Stimulated activated CD8-positive, alpha-beta memory T cell treated with anti-CD3 and anti-CD28 coated beads, Interleukin-15, amount 100 ng/mL, for 24 hours (primary cell): ENCODE results near the gene LDB2.

Source experiments
- DNase-seq: peaks from one replicate; pipeline ENCODE4 v3.0.0-alpha.2; 2020; ENCODE audit warnings: low read depth

The LDB2 gene

DNA sequence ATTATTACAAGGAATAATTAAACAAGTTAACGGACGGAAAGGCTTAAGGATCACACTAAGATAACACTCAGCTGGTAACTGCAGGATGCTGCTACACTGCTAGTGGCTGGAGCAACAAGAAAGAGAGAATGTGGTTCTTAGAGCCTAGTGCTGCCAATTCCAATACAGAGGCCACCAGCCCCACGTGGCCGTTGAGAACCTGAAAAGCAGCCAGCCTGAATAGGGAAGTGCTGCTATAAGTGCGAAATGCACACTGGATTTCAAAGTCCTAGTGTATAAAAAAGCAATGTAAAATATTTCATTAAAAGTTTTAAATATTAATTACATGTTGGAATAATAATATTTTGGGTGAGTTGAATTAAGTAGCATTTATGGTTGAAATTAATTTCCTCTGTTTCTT is 414.9 kb downstream of the LDB2 start:
- DNase-seq = no peak

DNA sequence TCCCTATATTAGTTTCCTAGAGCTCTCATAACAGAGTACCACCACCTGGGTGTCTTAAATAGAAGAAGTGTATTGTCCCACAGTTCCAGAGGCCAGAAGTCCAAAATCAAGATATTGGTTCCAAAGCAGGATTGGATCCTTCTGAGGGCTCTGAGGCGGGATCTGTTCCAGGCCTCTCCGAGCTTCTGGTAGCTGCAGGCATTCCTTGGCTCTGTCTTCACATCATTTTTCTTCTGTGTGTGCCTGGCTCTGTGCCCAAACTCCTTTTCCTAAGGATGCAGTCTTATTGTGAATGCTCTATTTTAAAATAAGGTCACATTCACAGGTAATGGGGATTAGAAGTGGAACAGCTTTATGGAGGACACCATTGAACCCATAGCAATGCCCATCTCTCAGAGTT is 418.4 kb downstream of the LDB2 start:
- DNase-seq = no peak

DNA sequence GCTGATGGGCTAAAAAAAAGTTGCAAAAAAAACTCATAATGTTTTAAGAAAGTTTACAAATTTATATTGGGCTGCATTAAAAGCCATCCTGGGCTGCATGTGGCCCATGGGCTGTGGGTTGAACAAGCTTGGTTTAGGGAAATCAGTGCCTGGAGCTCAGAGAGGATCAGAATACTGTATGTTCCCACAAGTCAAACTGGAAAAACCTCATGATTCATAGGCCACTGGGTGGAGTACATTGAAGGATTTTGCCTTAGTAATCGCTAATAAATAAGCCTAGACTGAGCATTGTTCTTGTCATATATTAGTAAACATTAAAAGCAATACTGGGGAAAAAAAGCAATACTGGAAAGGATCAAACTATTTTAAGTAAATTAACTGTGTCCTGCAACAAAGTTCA is 425.9 kb downstream of the LDB2 start:
- DNase-seq = no peak

DNA sequence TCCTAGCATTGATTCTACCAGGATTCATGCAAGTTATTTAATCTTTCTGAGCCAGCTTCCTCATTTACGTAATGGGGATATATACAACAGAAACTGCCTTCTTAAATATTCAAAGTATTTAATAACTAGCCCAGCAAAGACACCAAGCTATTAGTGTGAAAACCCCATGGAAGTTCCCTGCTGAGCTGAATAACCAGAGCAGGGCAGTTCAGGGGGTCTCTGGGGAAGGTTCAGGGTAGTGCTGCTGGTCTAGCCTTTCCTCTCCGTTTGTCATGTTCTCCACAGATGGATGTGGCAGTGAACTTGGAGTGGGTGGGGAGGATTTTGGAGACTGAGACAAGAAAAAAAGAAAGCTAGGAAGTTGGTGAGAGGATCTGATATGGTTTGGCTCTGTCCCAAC is 431.4 kb downstream of the LDB2 start:
- no peak for DNase-seq

DNA sequence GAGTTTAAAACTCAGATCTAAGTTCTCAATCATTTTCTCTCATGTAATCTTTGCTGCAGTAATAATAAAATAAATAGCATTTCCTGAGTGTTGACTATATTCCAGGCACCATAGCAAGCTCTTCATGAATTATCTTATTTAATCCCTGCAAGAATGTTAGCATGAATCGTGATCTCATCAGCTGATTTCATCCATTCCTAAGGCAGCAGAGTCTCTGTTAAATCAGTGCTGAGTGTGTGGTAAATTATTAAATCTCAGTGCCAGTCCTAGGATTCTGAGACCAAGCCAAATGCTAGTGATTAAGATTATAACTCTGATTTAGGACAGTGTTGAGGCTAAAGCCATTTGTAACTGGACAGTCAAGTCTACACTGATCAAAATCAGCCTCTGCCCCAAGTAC is 431.9 kb downstream of the LDB2 start:
- no peak for DNase-seq

DNA sequence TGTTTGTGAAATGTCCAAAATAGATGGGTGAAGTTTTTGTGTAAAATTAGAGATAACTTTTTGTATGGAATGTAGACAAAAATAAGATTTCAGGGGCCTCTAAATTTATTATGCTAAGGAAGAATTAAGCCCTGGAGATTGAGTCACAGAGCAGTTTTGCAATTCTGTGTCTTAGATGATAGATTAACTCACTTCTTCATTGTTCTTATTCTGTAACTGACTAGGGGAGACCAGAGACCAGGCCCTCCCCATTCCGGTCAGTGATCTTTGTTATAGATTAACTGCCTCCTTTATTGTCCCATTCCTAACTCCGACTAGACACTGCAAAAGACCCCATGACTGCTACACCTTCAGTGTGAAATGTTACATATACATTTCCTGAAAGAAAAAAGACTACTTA is 433.8 kb downstream of the LDB2 start:
- no peak for DNase-seq

DNA sequence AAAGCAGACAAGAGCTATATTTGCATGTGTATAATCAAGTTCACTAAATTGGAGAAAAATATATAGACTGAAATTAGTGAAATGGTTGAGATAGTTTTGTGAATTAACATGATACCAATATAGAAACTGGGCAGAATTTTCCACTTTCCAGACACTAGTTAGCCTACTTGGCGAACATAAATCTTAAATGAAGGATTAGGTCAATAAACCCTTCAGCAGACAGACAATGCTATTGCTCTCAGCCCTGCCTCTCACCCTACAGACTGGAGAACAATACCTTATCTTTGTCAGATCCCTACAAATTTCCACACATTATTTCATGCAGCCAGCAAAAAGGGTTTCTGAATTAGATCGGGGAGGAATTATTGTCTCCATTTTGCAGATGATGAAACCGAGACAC is 435.8 kb downstream of the LDB2 start:
- DNase-seq = no peak

DNA sequence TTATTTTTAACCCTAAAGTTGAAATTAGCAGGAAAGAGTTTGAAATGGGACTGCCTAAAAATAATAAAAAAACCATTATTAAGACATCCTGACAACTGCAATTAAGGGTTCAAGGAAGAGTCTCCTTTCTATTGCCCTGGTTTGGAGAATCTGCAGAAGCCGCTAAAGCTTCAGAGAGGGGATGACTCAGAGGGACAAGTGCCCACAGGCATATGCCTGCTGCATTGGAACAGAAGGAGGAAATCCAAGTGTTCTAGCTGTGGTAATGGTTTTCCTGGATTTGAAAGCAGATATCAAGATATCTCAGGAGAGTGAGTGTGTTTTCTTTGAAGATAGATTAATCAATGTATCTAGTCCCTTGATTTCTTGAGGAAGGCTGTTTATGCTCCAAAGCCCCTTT is 437.1 kb downstream of the LDB2 start:
- no peak for DNase-seq

DNA sequence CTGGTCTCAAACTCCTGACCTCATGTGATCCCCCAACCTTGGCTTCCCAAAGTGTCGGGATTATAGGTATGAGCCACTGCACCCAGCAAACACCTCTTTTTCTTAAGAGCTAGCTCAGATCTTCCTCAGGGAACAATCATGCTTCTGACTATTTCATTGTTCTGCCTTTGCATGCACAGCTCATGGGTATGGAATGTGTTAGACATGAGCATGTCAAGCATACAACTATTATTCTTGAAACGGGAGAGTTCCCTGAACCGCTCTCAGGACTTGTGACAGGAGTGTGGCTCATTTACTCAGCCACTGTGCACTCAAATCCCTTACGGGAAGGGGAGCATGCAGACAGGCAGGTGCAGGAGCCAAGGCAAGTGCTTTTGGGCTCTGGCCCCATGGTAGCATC is 440.5 kb downstream of the LDB2 start:
- no peak for DNase-seq
